ENCODE results near the gene POTEG.
"Not testable (repeated sequence)": the region's sequence is repeated elsewhere in the genome, so short reads cannot be mapped to it uniquely, and the experiment has no call there.

GRCh38 chr14:19480491-19480890 lies 46.4 kb upstream of the POTEG start:
- TF ChIP-seq CTCF, POLR2A (IDR thresholded peaks at IDR 0.05): not testable (repeated sequence)

Measured in esophagus squamous epithelium (tissue), 4 donors.